ENCODE measurements around the gene ACOT13. TPM values are rescaled to one million over a fixed set of nuclear protein-coding genes. Genes with fewer than 3 reads are reported as not detected.
A peak's percentile ranks its signal among the peaks of the same experiment; 100 is the strongest.

ACOT13 gene
- total RNA-seq, 2 experiments from 2014 or later, result 1.5 TPM

GRCh38 chr6:24704468-24704867 lies 37.6 kb downstream of the ACOT13 start:
- intact Hi-C loops (cut with DNase I, micrococcal nuclease), result loop anchor here in 1 of 2 experiments (5.0 kb wide), 1 partner anchor 272 kb away; no protein-coding TSS in a partner anchor
- H3K27ac Mint-ChIP-seq, result peak overlapping the region; percentile 66

GRCh38 chr6:24708612-24709011 lies 41.7 kb downstream of the ACOT13 start:
- Mint-ChIP-seq H3K27me3 (no peaks in the 10 kb centered on the region), H3K9me3 (no peaks in the 10 kb centered on the region), H3K27ac (peak overlapping the region; percentile 30), H3K36me3 (ENCODE audit: low read depth) (peaks cover 97% of the 10 kb centered on the region), H3K4me1 (ENCODE audit: low read depth) (peaks cover 75% of the 10 kb centered on the region), H3K4me3 (no peak overlapping the region)
- intact Hi-C loops (cut with DNase I, micrococcal nuclease), result loop anchor here in 1 of 2 experiments (5.0 kb wide), 2 partner anchors 309 to 364 kb away; no protein-coding TSS in a partner anchor
- no peak overlapping the region for H3K27ac ChIP-seq (ENCODE audit: low read depth in 1 of 2, low read length in 2 of 2)
- ChIA-PET CTCF (no interaction called here), POLR2A (interaction anchor here (2.5 kb wide), 1 partner anchor 10 kb away, joined by 10 read pairs; the partner anchor contains the start of gene C6orf62)
- no peak overlapping the region for H3K4me3 ChIP-seq (ENCODE audit: low read length)
- DNase-seq (no peak), ATAC-seq (ENCODE audit: poor library complexity) (no peak)
- H3K4me1 ChIP-seq (ENCODE audit: insufficient read depth, low read length), result peaks cover 17% of the 10 kb centered on the region
- no peaks in the 10 kb centered on the region for H3K27me3 ChIP-seq (ENCODE audit: control insufficient read depth in 1 of 2, insufficient read depth in 2 of 2, low read length in 2 of 2)
- H3K9me3 ChIP-seq (ENCODE audit: control insufficient read depth in 1 of 2, insufficient read depth in 1 of 2, low read length in 2 of 2), result no peaks in the 10 kb centered on the region
- H3K36me3 ChIP-seq (ENCODE audit: insufficient read depth, low read length), result peaks cover 96% of the 10 kb centered on the region
- no peak for TF ChIP-seq CTCF (IDR thresholded peaks at IDR 0.05)

More at GRCh38 chr6:24704468-24704867, 37.6 kb downstream of the ACOT13 start:
- ChIA-PET CTCF (interaction anchor here (0.9 to 3.4 kb wide), 3 partner anchors 10 to 123 kb away, joined by 3 to 11 read pairs (median 4); partner anchors contain the start of genes ACOT13 and TDP2), POLR2A (interaction anchor here (0.8 to 1.6 kb wide), 4 partner anchors 14 to 209 kb away, joined by 3 to 15 read pairs (median 4); partner anchors contain the start of genes ACOT13, C6orf62 and TDP2)
- Histone ChIP-seq H3K36me3 (ENCODE audit: insufficient read depth, low read length) (peaks cover 64% of the 10 kb centered on the region), H3K27me3 (ENCODE audit: control insufficient read depth in 1 of 2, insufficient read depth in 2 of 2, low read length in 2 of 2) (no peaks in the 10 kb centered on the region), H3K4me1 (ENCODE audit: insufficient read depth, low read length) (no peaks in the 10 kb centered on the region), H3K27ac (ENCODE audit: low read depth in 1 of 2, low read length in 2 of 2) (no peak overlapping the region), H3K9me3 (ENCODE audit: control insufficient read depth in 1 of 2, insufficient read depth in 1 of 2, low read length in 2 of 2) (no peaks in the 10 kb centered on the region), H3K4me3 (ENCODE audit: low read length) (no peak overlapping the region)
- no peak for TF ChIP-seq CTCF (IDR thresholded peaks at IDR 0.05)
- DNase-seq (no peak), ATAC-seq (ENCODE audit: poor library complexity) (no peak)
- Mint-ChIP-seq H3K36me3 (ENCODE audit: low read depth) (peaks cover 88% of the 10 kb centered on the region), H3K4me3 (no peak overlapping the region), H3K9me3 (no peaks in the 10 kb centered on the region), H3K4me1 (ENCODE audit: low read depth) (peaks cover 48% of the 10 kb centered on the region), H3K27me3 (no peaks in the 10 kb centered on the region)

GRCh38 chr6:24709014-24709711 lies 42.3 kb downstream of the ACOT13 start:
- Mint-ChIP-seq H3K4me1 (ENCODE audit: low read depth) (peaks cover 75% of the 10 kb centered on the region), H3K27ac (peak overlapping the region; percentile 30), H3K27me3 (no peaks in the 10 kb centered on the region), H3K4me3 (no peak overlapping the region), H3K36me3 (ENCODE audit: low read depth) (peaks cover 97% of the 10 kb centered on the region), H3K9me3 (no peaks in the 10 kb centered on the region)
- ATAC-seq (ENCODE audit: poor library complexity) (no peak), DNase-seq (no peak)
- H3K36me3 ChIP-seq (ENCODE audit: insufficient read depth, low read length), result peaks cover 97% of the 10 kb centered on the region
- no peak overlapping the region for H3K27ac ChIP-seq (ENCODE audit: low read depth in 1 of 2, low read length in 2 of 2)
- intact Hi-C loops (cut with DNase I, micrococcal nuclease), result loop anchor here in 1 of 2 experiments (5.0 kb wide), 2 partner anchors 308 to 363 kb away; no protein-coding TSS in a partner anchor
- no peak for TF ChIP-seq CTCF (IDR thresholded peaks at IDR 0.05)
- no peaks in the 10 kb centered on the region for H3K27me3 ChIP-seq (ENCODE audit: control insufficient read depth in 1 of 2, insufficient read depth in 2 of 2, low read length in 2 of 2)
- ChIA-PET POLR2A (interaction anchor here (2.5 kb wide), 1 partner anchor 10 kb away, joined by 10 read pairs; the partner anchor contains the start of gene C6orf62), CTCF (interaction anchor here (0.7 kb wide), 1 partner anchor 128 kb away, joined by 3 read pairs; no protein-coding TSS in a partner anchor)
- no peak overlapping the region for H3K4me3 ChIP-seq (ENCODE audit: low read length)
- H3K9me3 ChIP-seq (ENCODE audit: control insufficient read depth in 1 of 2, insufficient read depth in 1 of 2, low read length in 2 of 2), result no peaks in the 10 kb centered on the region
- H3K4me1 ChIP-seq (ENCODE audit: insufficient read depth, low read length), result peaks cover 17% of the 10 kb centered on the region
